ENCODE results near the gene ALK.

Gene ALK

GRCh38 chr2:29236074-29236473, 685.3 kb downstream of the ALK start:
- no peak for DNase-seq

- DNase-seq = no peak
Observed at GRCh38 chr2:29235411-29235810, 686.0 kb downstream of the ALK start.

- no peak for DNase-seq
Observed at GRCh38 chr2:29233428-29233827, 688.0 kb downstream of the ALK start.

- DNase-seq = no peak
Observed at GRCh38 chr2:29232041-29232440, 689.3 kb downstream of the ALK start.

- DNase-seq = no peak
Observed at GRCh38 chr2:29229640-29230039, 691.7 kb downstream of the ALK start.

GRCh38 chr2:29228947-29229346, 692.4 kb downstream of the ALK start:
- no peak for DNase-seq

- no peak for DNase-seq
Observed at GRCh38 chr2:29227935-29228675, 693.3 kb downstream of the ALK start.

GRCh38 chr2:29226808-29227207, 694.6 kb downstream of the ALK start:
- no peak for DNase-seq

- DNase-seq = no peak
Observed at GRCh38 chr2:29226375-29226774, 695.0 kb downstream of the ALK start.

GRCh38 chr2:29225814-29226213, 695.6 kb downstream of the ALK start:
- DNase-seq = no peak

- no peak for DNase-seq
Observed at GRCh38 chr2:29224693-29225551, 696.5 kb downstream of the ALK start.

GRCh38 chr2:29223851-29224692, 697.3 kb downstream of the ALK start:
- peak; percentile 35 to 59 for DNase-seq

- no peak for DNase-seq
Observed at GRCh38 chr2:29223257-29223656, 698.1 kb downstream of the ALK start.

- no peak for DNase-seq
Observed at GRCh38 chr2:29222381-29223179, 698.8 kb downstream of the ALK start.

GRCh38 chr2:29220506-29221270, 700.7 kb downstream of the ALK start:
- no peak for DNase-seq

- no peak for DNase-seq
Observed at GRCh38 chr2:29219374-29219773, 702.0 kb downstream of the ALK start.

GRCh38 chr2:29218550-29219125, 702.7 kb downstream of the ALK start:
- no peak for DNase-seq

- DNase-seq = no peak
Observed at GRCh38 chr2:29218071-29218470, 703.3 kb downstream of the ALK start.

GRCh38 chr2:29216609-29216909, 704.8 kb downstream of the ALK start:
- no peak for DNase-seq

GRCh38 chr2:29215739-29216608, 705.4 kb downstream of the ALK start:
- DNase-seq = no peak

Measured in inflammatory macrophage treated with lipopolysaccharide for 1 hour (primary cell).